NT2/D1 (cell line): ENCODE measurements around the gene AGPAT4.
"Not testable (repeated sequence)": the region's sequence is repeated elsewhere in the genome, so short reads cannot be mapped to it uniquely, and the experiment has no call there.

ENCODE experiments used
- DNase-seq: peaks from one replicate; pipeline ENCODE4 v3.0.0-alpha.2; 2011; ENCODE audit warnings: low read depth, low spot score
- H3K27me3 ChIP-seq: 2 replicates; pipeline ENCODE4 v1.6.0; 2011; ENCODE audit warnings: mild to moderate bottlenecking; ENCODE audit not compliant: insufficient read length, insufficient read depth
- H3K36me3 ChIP-seq: 2 replicates; pipeline ENCODE4 v1.6.1; 2011; ENCODE audit warnings: mild to moderate bottlenecking, low read length, mixed read lengths; ENCODE audit not compliant: insufficient read depth, insufficient read length
- H3K4me1 ChIP-seq: 2 replicates; pipeline ENCODE4 v1.5.1; 2011; ENCODE audit not compliant: insufficient read depth, insufficient read length
- H3K4me3 ChIP-seq: 2 replicates; pipeline ENCODE4 v1.5.1; 2011; ENCODE audit warnings: low read depth; ENCODE audit not compliant: insufficient read length
- H3K9ac ChIP-seq: 2 replicates; pipeline ENCODE4 v1.6.0; 2011; ENCODE audit warnings: low read depth; ENCODE audit not compliant: insufficient read length
- H3K9me3 ChIP-seq: 2 replicates; pipeline ENCODE4 v1.5.1; 2011; ENCODE audit warnings: mild to moderate bottlenecking, low read length; ENCODE audit not compliant: insufficient read depth
- SUZ12 ChIP-seq: IDR thresholded peaks from 2 replicates; pipeline ENCODE4 v1.6.1; 2011; ENCODE audit not compliant: insufficient read length, insufficient read depth; ENCODE audit errors: extremely low read depth
- YY1 ChIP-seq: IDR thresholded peaks from 2 replicates; pipeline ENCODE4 v1.6.1; 2011; ENCODE audit not compliant: insufficient read length, insufficient read depth
- ZNF274 ChIP-seq: IDR thresholded peaks from 2 replicates; pipeline ENCODE4 v1.6.1; 2011; ENCODE audit warnings: mild to moderate bottlenecking, low read depth, low read length

Gene AGPAT4

DNA sequence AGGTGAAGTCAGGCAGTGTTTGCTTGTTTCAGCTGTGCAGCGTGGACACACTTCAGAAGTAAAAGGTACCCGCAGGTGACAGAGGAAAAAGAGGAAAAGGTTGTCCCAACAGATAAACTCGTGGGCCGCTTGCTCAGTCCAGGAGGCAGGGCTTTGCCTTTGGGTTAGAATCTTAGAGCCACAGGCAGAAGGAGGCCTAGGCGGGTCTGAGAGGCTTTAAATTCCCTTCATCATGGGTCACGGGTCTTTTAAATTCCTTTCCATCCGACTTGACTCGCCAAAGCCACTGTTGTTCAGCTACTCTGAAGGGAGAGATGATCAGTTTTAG, 48.2 kb downstream of the AGPAT4 start:
- TF ChIP-seq YY1, result no peak
- TF ChIP-seq SUZ12, result no peak
- no peak for TF ChIP-seq ZNF274
- H3K4me3 ChIP-seq, result no peak overlapping the region
- DNase-seq, result no peak
- H3K27me3 ChIP-seq, result no peaks in the 10 kb centered on the region
- no peaks in the 10 kb centered on the region; the same call in 1 of the 2 replicates for H3K9me3 ChIP-seq
- H3K9ac ChIP-seq, result no peak overlapping the region
- peaks cover 41% of the 10 kb centered on the region for H3K36me3 ChIP-seq
- H3K4me1 ChIP-seq, result no peaks in the 10 kb centered on the region

- not testable (repeated sequence) for H3K4me3 ChIP-seq, H3K9me3 ChIP-seq, H3K9ac ChIP-seq, H3K4me1 ChIP-seq, H3K27me3 ChIP-seq, DNase-seq
- peaks cover 41% of the 10 kb centered on the region for H3K36me3 ChIP-seq
These were observed 48.7 kb downstream of the AGPAT4 start for GRCh38 chr6:161224951-161225680.

GRCh38 chr6:161223646-161224045, 50.2 kb downstream of the AGPAT4 start:
- no peak for TF ChIP-seq YY1
- no peak for TF ChIP-seq ZNF274
- no peak for TF ChIP-seq SUZ12
- peaks cover 41% of the 10 kb centered on the region for H3K36me3 ChIP-seq
- no peaks in the 10 kb centered on the region for H3K4me1 ChIP-seq
- H3K4me3 ChIP-seq, result no peak overlapping the region
- H3K9me3 ChIP-seq, result no peaks in the 10 kb centered on the region; the same call in 1 of the 2 replicates
- no peaks in the 10 kb centered on the region for H3K27me3 ChIP-seq
- H3K9ac ChIP-seq, result no peak overlapping the region
- no peak for DNase-seq

DNA sequence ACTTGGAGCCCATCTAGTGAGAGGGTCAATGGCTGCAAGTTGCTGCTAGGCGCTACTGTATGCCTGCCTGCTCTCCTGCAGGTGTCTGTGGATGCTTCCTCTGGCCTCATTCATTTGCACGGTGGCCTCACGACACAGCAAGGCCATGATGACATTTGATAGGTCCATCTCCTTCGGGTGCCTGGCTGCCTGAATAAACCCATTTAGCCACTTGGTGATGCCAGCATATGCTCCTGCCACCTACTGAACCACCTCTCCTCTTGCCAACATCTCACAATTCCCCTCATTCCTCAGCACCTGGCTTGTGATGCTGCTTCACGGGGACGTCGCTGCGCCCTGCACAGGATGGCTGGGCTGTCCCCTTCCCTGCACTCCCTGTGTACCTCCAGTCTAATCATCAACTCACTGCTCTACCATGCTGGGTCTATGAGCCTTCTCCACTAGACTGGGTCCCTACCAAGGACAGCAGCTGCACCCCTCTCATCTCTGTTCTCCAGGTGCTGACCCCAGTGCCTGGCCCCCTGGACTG, 51.1 kb downstream of the AGPAT4 start:
- no peak for DNase-seq
- Histone ChIP-seq H3K27me3 (no peaks in the 10 kb centered on the region), H3K4me1 (no peaks in the 10 kb centered on the region), H3K36me3 (peaks cover 42% of the 10 kb centered on the region), H3K9ac (no peak overlapping the region), H3K9me3 (peaks cover 2% of the 10 kb centered on the region; the same call in 1 of the 2 replicates), H3K4me3 (no peak overlapping the region)
- TF ChIP-seq SUZ12, result no peak
- no peak for TF ChIP-seq ZNF274
- no peak for TF ChIP-seq YY1

GRCh38 chr6:161220346-161220745, 53.5 kb downstream of the AGPAT4 start:
- H3K4me1 ChIP-seq, result no peaks in the 10 kb centered on the region
- H3K4me3 ChIP-seq, result no peak overlapping the region
- peaks cover 13% of the 10 kb centered on the region; the same call in 1 of the 2 replicates for H3K9me3 ChIP-seq
- no peak for DNase-seq
- no peak overlapping the region for H3K9ac ChIP-seq
- H3K36me3 ChIP-seq, result peaks cover 35% of the 10 kb centered on the region
- TF ChIP-seq SUZ12 (no peak), ZNF274 (no peak), YY1 (no peak)
- H3K27me3 ChIP-seq, result no peaks in the 10 kb centered on the region

DNA sequence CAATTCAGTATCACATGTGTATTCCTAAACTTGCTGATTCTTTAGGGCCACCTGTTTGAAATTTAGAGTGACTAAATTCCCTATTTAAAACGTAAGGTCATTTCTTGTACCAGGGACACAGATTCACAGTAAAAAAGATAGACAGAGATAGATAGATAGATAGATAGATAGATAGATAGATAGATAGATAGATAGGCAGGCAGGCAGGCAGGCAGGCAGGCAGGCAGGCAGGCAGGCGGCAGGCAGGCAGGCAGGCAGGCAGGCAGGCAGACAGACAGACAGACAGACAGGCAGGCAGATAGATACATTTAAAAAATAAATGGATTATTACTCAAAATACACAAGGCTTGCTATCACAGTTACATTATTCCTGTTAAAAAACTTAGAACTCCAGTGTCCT, 54.2 kb downstream of the AGPAT4 start:
- Histone ChIP-seq H3K4me1 (no peaks in the 10 kb centered on the region), H3K9ac (no peak overlapping the region), H3K27me3 (no peaks in the 10 kb centered on the region), H3K4me3 (no peak overlapping the region), H3K9me3 (peaks cover 18% of the 10 kb centered on the region; the same call in 1 of the 2 replicates), H3K36me3 (peaks cover 33% of the 10 kb centered on the region)
- DNase-seq, result no peak
- TF ChIP-seq YY1 (no peak), SUZ12 (no peak), ZNF274 (no peak)

DNA sequence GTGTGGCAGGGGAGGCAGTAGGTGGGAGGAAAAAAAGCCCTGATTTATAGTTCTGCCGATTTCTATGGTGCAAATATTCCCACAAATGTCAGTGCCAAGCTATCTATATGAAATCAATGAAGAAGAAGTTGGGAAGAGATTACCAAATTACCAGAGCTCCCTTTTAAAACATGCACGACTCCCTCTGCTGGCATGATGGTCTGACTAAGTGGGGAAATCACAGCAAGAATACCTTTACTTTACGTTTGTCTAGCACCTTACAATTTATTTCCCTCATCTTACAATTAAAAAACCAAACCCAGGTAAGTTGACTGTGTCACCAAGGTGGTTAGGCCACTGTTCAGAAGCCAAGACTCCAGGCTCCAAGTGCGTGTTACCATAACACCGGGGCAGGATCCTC, 55.6 kb downstream of the AGPAT4 start:
- H3K36me3 ChIP-seq, result peaks cover 29% of the 10 kb centered on the region

More for the DNA sequence above, 55.6 kb downstream of the AGPAT4 start:
- Histone ChIP-seq H3K9ac (no peak overlapping the region), H3K9me3 (peaks cover 19% of the 10 kb centered on the region), H3K4me1 (no peaks in the 10 kb centered on the region), H3K4me3 (no peak overlapping the region), H3K27me3 (no peaks in the 10 kb centered on the region)
- no peak for TF ChIP-seq ZNF274
- no peak for TF ChIP-seq YY1
- no peak for TF ChIP-seq SUZ12
- DNase-seq, result no peak
